HG03095 (cell line): Measurements from ENCODE around the gene SPEG.

ENCODE experiments used
- ATAC-seq: cut with Tn5 transposase; IDR thresholded peaks from one replicate; pipeline ENCODE4 v1.9.1; 2021; ENCODE audit warnings: moderate library complexity; ENCODE audit not compliant: unreplicated experiment

Gene SPEG

DNA sequence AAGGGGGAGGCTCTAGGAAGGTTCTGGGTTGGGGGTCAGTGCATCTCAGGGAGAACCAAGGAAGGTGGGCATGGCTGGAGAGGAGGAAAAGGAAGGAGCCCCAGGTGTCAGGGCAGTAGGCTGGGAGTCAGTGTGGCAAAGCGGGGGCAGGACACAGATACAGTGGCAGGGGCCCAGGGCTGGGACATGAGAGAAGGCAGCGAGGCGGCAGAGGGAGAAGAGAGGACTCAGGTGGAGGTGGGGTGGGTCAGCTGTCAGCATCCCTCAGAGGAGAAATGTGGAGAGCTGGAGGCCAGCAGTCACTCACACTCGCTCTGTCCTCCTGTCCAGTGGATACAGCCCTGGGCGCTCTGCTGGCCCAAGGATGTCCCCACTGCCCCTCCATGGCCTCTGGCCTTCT is 58.4 kb downstream of the SPEG start:
- ATAC-seq, result no peak

DNA sequence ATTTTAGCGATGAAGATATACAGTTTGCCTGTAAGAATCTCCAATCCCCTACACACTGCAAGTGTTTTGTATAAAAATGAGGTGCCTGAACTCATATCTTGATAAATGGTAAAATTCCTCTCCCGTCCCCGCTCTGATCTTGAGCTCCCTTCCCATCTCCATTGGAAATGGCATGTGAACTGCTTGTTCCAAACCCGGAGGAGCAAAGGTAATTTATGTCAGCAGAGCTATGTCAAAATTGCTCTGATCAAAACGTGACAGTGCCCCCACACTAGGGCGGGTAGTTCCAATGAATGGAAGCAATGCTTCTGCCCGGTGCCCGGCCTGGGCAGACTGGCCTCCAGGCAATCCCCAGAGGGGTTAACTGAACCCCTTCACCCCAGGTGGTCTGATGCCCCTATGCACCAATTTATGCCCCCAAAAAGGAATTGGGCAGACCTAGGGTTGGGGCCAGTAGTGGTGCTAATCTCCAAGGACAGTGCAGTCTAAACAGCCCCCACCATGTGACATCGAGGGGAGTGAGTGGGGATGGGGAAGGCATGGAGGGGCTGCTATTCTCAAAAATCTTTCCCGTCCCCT is 60.4 kb downstream of the SPEG start:
- ATAC-seq, result no peak

DNA sequence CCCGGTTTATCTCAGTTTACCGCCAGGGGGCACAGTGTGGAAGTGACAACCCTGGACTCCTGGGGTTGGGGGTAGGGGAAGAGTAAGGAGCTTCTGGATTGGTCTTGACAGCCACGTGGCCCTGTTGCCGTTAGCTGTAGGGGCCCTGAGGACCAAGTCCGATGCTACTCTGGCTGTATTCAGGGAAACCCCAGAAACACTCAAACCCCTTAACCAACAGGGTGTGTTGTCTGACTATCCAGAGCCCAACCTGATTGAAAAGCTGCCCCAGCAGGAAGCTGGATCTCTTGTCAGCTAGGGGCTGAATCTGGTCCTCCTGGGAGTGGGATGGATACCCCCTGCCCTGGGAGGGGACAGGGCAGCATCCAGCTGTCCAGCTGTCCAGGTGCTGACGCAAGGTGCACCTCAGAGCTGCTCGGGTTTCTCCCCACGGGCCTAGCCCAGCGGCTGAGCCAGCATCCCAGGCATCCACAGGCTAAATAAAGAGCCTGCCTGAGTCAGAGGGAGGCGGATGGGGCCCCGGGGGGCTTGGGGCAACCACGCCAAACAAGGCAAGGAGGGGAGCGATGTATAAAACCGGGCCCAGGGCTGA is 61.0 kb downstream of the SPEG start:
- no peak for ATAC-seq

DNA sequence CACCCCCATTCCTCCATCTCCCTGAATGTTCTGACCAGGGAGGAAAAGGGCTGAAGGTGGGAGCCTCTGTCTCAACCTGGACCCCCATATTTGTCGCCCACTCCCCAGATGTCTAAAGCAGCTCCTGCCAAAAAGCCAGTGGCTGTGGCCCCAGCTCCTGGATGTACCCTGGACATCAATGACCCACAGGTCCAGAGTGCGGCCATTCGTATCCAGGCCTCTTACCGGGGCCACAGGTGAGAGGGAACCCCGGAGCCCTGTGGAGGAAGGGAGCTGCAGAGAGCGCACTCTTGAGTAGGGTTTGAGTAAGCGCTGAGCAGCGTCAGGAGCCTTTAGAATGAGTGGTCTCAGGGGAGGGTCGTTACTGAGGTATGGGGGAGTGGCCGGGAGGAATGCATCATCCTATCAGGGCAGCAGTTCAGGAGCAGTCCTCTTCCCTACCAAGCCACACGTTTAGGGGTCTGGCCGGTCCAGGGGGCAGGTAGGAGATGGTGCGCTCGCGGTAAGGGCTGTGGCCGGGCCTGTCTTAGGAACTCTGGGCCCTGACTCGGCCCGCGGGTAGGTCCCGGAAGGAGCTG is 61.7 kb downstream of the SPEG start:
- no peak for ATAC-seq

DNA sequence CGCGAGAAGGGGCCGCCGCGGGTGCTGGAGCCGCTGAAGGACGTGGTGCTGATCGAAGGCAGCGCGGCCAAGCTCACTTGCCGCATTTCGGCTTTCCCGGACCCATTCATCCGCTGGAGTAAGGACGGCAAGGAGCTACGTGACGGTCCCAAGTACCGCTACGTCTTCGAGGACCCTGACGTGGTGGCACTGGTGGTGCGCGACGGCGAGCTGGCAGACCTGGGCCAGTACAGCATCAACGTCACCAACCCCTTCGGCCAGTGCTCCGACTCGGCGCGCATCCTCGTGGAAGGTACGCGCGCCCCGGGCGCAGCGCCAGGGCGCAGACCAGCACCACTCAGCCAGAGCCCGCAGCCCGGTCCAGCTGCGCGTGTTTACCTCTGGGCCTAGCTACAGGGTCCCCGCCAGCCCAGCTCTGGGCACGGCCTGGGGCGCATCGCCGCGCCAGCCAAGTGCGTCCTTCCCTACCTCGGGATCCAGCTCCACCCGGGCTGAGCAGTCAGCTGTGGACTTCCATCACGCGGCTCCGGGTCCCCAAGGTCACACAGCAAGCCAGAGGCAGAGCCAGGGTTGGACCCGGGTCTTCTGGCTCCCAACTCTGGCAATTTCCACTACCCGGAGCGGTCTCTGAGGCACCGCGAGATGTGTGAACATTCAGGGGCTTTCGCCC is 62.3 kb downstream of the SPEG start:
- no peak for ATAC-seq

DNA sequence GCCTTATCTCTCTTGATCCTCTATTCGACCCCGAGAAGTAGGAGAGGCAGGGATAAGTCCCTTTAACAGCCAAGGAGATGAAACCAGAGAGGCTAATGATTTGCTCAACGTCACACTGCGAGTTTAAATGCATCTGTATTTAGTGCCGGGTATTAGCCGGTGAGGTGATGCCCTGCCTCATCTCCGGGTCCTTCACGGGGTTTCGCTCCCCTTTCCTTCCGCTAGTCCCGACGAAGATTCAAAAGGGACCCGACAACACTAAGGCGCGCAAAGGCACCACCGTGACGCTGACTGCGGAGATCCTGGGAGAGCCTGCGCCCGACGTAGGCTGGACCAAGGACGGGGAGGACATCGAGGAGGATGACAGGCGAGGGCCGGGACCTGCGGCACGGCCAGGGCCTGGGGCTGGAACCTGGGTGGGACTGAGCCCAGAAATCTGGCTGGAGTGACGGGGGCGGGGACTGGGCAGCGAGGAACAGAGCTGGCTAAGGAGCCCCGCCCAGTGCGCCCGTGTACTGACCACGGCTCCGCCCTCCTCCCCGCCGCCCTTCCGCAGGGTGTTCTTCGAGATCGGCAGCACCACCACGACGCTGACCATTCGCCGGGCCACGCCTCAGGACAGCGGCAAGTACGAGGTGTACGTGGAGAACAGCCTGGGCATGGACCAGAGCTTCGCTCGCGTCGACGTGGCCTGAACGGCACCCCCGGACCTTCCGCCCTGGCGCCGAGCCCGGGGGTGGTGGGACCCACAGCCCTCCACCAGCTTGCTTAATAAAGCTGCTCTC is 63.0 kb downstream of the SPEG start:
- ATAC-seq, result peak; percentile 38

DNA sequence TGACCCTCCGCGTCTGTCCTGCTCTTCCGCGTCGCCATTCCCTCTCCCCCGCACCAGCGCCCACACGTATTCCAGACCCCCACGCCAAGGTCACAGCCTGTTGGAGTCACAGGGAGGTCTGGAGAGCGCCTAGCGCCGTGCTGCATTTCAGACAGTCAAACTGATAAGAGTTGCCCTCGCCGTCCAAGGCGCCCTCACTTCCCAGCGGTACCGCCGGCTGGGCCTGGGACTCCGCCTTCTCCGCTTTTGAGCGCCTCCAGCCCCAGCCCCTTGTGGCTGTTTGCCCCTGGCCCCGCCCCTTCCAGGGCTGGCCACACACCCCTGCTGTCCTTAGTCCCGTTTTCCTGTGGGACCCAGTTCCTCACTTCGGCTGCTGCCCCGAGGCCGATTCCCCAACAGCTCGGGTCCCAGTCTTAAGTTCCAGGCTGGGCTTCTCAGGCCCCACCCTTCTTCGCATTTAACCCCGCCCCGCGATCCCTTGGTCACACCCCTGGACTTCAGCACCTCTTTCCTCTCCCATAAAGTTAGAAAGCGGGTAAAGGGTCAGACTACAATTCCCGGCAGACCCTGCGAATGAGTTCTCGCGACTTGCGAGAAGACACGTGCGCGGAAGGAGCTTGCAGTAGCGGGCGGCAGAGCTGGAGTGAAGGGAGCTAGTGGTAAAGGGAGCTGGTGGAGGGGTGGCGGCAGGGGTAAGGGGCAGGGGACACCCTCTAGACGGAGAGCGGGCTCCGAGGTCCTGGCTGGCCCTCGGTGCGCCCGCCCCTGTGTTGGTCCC is 63.8 kb downstream of the SPEG start, which contains the start of gene GMPPA:
GMPPA (plus strand) TSS at position 612 of the 778 bp plus-strand sequence. CDS start 1,085 bp downstream, outside the sequence.
- ATAC-seq, result peak; percentile 90

DNA sequence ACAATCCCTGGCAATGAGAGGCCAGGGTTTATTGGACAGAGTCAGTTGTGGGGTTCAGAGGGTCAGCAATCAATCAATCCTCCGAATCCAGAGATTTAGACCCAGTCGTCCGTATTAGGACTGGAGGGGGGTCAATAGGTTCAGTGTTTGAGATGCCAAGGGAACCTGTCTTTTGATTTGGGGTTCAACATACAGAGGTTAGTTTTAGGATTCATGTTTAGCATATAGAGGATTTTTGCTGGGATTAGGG is 64.3 kb downstream of the SPEG start:
- peak; percentile 0 for ATAC-seq

DNA sequence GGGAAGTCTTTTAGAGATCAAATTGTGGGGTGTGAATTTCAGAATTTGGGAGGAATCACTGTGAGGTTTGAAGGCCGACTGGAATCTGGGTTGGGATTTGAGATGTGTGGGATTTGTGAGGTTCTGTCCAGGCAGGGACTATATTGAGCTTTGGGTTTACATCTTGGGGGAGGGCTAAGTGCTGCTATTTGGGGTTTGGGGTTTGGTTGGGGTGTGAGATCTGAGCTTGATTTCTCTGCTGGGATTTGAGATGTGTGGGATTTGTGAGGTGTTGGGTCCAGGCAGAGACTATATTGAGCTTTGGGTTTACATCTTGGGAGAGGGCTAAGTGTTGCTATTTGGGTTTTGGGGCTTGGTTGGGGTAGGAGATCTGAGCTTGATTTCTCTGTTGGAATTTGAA is 64.9 kb downstream of the SPEG start:
- ATAC-seq, result no peak

DNA sequence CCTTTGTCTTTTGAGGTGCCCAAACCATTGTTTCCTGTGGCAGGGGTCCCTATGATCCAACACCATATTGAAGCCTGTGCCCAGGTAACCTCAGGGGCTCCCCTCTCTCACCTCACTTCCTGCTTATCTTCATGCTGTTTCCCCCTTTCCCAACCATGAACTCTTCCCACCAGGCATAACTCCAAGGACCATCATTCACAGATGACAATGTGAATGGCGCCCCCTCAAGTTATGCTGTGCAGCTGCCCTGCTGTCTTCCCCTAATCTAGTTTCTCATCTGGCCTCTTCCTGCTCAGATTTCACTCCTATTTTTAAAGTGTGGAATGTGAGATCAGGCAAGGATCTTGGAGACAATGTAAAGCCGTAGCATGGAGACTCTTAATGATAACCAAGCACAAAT is 65.5 kb downstream of the SPEG start:
- ATAC-seq, result no peak

DNA sequence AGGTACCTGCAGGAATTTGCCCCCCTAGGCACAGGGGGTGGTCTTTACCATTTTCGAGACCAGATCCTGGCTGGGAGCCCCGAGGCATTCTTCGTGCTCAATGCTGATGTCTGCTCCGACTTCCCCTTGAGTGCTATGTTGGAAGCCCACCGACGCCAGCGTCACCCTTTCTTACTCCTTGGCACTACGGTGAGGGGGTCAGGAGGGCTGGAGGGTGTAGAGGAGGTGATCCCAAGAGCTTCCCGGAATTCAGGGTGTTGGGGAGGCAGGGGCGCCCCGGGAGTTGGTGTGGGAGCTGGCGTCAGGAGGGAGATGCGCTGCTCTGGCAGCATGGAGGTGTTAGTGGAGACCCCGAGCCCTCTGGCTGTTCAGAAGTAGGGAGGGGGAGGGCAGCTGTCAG is 67.2 kb downstream of the SPEG start:
- ATAC-seq, result no peak

DNA sequence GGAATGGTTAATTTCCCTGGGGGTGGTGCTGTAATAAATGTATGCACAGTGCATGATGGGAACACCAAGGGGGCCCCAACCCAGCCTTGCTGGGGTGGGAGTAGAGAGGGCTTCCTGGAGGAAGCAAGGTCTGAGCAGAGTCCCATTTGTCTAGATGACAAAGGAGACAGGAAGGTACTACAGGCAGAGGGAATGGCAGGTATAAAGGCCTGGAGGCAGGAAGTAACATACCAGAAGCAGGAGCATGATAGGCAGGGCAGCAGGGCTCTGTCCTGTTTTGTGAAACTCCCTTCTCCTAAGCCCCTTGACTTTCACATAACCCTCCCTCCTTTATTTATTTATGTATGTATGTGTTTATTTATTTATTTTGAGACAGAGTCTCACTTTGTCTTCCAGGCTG is 68.0 kb downstream of the SPEG start:
- no peak for ATAC-seq

DNA sequence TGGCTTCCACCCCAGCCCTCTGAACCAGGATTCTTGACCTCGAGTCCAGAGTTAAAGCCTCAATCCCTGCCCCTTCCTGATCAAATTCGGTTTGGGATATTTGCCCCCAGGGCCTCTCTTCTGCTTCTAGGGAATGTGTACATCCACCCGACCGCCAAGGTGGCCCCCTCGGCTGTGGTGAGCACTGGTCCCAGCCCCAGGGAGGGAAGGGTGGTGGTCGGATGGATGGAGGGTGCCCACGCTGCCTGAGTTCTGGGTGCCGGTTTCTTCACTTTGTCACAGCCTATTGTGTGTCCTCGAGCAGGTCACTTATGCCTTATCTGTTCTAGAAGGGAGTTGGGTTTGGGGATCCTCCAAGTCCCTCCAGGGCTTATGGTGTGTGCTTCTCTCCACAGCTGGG is 70.9 kb downstream of the SPEG start:
- ATAC-seq, result no peak

DNA sequence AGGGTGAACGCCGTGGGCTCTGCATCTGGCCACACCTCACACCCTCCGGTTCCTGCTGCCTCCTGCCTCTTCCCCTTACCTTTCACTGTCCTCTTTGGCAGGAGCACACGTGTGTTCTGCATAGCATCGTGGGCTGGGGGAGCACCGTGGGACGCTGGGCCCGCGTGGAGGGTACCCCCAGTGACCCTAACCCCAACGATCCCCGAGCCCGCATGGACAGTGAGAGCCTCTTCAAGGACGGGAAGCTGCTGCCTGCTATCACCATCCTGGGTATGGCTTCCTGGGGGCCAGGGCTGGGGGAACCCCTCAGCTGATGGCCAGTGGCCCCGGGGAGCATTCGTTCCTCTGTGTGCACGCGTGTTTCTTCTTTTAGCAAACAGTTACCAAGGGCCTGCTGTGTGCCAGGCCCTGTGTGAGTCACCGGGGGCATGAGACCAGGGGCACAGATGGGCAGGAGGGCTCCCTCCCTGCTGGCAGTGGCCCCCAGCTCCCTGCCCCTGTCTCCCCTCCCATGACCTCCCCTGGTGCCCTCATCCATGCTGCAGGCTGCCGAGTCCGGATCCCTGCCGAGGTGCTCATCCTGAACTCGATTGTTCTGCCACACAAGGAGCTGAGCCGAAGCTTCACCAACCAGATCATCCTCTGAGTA is 71.6 kb downstream of the SPEG start:
- no peak for ATAC-seq

DNA sequence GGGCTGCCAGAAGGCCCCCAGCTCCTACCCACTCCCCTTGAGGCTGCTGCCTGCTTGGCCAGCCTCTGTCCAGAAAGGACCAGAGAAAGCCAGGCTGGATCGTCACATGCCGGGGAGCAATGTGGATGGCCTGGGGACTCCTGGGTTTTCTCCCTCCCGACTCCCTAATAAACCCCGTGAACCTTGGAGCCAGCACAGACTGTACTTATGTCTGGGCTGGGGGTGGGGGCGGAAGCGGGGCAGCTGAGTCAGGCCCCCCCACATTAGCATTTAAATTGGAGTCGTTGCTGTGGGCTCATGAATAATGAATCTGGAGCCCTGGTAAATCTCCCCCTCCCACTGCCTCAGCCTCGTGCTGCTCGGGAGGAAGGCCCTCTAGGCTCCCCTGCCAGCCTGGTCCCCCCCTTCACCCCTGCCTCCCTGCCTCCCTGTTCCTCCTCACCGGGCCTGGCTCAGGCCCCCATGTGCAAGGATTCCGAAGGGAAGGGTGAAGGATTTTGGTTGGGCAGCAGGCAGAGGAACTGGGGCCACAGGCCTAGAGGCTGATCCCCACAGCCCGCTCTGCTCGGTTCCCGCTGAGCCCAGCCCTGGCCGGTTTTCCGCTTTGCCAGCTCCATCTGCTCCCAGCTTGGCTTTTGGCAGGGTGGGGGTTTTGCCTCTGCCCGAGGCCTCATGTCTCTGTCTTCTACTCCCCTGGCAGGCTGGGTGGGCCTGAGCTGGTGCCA is 72.3 kb downstream of the SPEG start:
- ATAC-seq, result no peak

DNA sequence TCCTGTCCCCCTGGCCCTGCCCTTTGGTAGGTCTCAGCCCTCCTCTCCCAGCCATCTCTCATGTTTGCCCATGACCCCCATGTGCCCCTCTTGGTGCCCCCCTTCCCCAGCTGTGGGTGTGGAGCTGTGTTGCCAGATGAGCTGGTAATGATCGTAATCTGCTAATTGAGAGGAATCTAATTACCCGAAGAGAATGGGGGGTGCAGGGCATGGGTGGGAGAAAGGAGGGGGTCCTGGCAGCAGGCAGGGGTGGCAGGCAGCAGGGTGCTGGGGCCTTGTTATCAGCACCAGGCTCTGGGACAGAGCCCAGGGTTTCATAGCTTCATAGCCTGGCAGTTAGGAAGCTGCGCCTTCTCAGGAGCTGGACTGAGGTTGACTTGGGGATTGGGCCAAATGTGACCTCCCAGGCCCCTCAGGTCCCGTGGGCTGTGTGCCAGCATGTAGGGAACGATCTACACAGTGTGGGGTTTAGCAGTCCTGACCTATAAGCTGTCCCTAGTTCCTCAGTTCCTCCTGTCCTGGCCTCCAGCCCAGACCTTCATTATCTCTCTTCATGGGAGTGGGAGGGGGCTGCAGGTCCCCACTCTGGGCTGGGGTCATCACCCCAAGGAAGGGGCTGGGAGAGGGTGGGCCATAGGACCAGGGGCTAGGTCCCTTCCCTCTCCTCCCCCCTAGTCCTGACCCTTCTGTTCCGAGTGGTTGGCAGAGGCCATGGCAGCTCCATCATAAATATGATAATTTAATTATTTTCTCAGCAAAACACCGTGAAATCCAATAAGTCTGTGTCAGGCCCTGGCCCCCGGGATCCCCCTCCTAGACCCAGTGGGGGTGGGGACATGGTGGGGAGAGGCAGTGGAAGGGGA is 73.2 kb downstream of the SPEG start:
- ATAC-seq, result no peak

DNA sequence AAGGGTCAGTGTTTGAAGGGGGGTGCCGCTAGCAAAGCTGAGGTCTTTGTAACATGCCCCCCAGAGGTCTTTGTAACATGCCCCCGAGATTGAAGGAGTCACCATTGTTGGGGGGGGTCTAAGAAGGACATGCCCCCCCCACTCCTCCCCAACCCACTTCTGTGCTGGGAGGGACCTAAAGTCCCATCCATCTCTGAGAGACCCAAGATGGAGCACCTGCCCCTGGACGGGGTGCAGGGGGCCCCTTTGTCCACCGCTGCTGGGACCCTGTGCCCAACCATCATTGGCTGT is 73.7 kb downstream of the SPEG start:
- no peak for ATAC-seq

DNA sequence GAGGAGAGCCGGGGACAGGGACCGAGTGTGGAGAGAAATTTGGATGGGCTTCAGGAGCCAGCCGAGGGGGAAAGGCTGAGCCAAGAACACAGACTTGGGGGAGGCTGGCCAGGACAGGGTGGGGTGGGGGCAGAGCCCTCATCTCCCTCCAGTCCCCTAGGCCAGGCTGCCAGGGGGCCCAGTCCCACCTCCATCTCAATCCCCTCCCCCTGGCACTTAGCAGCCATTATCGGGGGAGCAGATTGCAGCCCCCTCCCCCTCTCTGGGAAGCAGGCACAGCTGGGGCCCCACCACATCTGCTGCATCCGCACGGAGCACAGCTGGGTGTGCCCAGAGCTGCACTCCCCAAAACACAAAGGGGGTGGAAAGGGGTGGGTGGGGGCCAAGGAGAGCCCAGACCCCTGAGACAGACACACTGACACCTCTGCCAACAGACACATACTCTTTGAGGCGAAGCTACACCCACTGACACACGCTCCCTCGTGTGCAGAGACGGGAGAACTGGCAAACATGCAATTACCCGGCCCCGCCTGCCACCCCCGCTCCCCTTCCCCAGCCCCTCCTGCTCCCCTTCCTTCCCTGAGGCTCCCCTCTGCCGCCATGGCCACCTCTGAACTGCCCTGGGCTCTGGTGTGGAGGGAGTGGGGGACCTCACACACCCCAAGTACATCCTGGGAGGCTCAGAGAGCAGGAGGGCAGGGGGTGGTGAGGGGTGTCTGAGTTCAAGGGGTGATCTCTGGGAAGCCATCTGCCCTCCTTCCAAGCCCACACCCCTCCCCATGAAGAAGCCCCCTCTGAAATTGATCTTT is 74.5 kb downstream of the SPEG start:
- peak; percentile 16 for ATAC-seq
